ENCODE data around the gene PORCN. TPM values are rescaled to one million over a fixed set of nuclear protein-coding genes. Genes with fewer than 3 reads are reported as not detected.

The PORCN gene
- total and polyA plus RNA-seq, 8 donors: 2.9 to 8.5 (median 3.8) TPM

GRCh38 chrX:48478806-48479205 lies 30.0 kb upstream of the PORCN start:
- FAIRE-seq (no peak), DNase-seq (no peak), ATAC-seq (no peak)
- Histone ChIP-seq H3K27ac (no peak overlapping the region), H3K4me3 (no peak overlapping the region), H3K9me3 (no peaks in the 10 kb centered on the region), H3K36me3 (no peaks in the 10 kb centered on the region), H3K4me1 (no peaks in the 10 kb centered on the region), H3K27me3 (no peaks in the 10 kb centered on the region)
- 75 to 90% methylated on average over 5 of the region's 5 CpGs for WGBS, 2 donors
- no peak for TF ChIP-seq CTCF (IDR thresholded peaks at IDR 0.05)
- intact Hi-C loops (cut with DNase I): no loop called here

- DNase-seq: no peak
- H3K36me3 ChIP-seq: no peaks in the 10 kb centered on the region
- no peak overlapping the region for H3K27ac ChIP-seq
- TF ChIP-seq CTCF (IDR thresholded peaks at IDR 0.05): no peak
- no peaks in the 10 kb centered on the region for H3K27me3 ChIP-seq
- no peak for FAIRE-seq
- no peaks in the 10 kb centered on the region for H3K9me3 ChIP-seq
- no peak for ATAC-seq
- WGBS, 2 donors: 74 to 86% methylated on average over 3 of the region's 3 CpGs
- H3K4me1 ChIP-seq: no peaks in the 10 kb centered on the region
- no peak overlapping the region for H3K4me3 ChIP-seq
- intact Hi-C loops (cut with DNase I): no loop called here
Measured at GRCh38 chrX:48480142-48480541, 28.6 kb upstream of the PORCN start.

GRCh38 chrX:48480583-48480982 lies 28.2 kb upstream of the PORCN start:
- no peak for TF ChIP-seq CTCF (IDR thresholded peaks at IDR 0.05)
- no peak for FAIRE-seq
- intact Hi-C loops (cut with DNase I): no loop called here

DNA sequence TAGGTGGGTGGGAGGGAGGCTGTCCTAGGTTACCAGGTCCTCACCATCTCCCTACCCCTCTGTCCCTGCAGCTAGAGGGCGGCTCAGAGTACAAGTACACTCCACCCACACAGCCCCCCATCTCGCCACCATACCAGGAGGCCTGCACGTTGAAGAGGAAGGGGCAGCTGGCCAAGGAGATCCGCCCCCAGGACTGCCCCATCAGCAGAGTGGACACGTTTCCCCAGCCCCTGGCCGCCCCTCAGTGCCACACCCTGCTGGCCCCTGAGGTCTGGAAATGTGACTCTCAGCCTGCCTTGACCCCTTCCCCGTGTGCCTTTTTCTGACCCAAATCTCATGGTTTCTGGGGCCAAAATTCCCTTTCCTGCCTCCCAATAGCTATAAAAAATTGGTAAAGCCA lies 26.3 kb upstream of the PORCN start:
- no peak for DNase-seq
- no peak for TF ChIP-seq CTCF (IDR thresholded peaks at IDR 0.05)
- FAIRE-seq: no peak
- intact Hi-C loops (cut with DNase I): no loop called here
- Histone ChIP-seq H3K4me1 (no peaks in the 10 kb centered on the region), H3K9me3 (no peaks in the 10 kb centered on the region), H3K27ac (no peak overlapping the region), H3K4me3 (no peak overlapping the region), H3K27me3 (no peaks in the 10 kb centered on the region), H3K36me3 (no peaks in the 10 kb centered on the region)
- no peak for ATAC-seq
- 60 to 84% methylated on average over 7 of the region's 7 CpGs for WGBS, 2 donors

More at GRCh38 chrX:48480583-48480982, 28.2 kb upstream of the PORCN start:
- Histone ChIP-seq H3K27ac (no peak overlapping the region), H3K36me3 (no peaks in the 10 kb centered on the region), H3K4me3 (no peak overlapping the region), H3K9me3 (no peaks in the 10 kb centered on the region), H3K27me3 (no peaks in the 10 kb centered on the region), H3K4me1 (no peaks in the 10 kb centered on the region)
- no peak for ATAC-seq
- DNase-seq: no peak
- 71 to 88% methylated on average over 3 of the region's 3 CpGs for WGBS, 2 donors

GRCh38 chrX:48487362-48487798 lies 21.4 kb upstream of the PORCN start:
- no peak overlapping the region for H3K27ac ChIP-seq
- no peak overlapping the region for H3K4me3 ChIP-seq
- TF ChIP-seq CTCF (IDR thresholded peaks at IDR 0.05): no peak
- H3K36me3 ChIP-seq: no peaks in the 10 kb centered on the region
- FAIRE-seq: no peak
- no peak for DNase-seq
- no peaks in the 10 kb centered on the region for H3K9me3 ChIP-seq
- WGBS, 2 donors: 78 to 84% methylated on average over 10 of the region's 10 CpGs
- ATAC-seq: peak in 1 of 4 donors; percentile 49
- no peaks in the 10 kb centered on the region for H3K27me3 ChIP-seq
- intact Hi-C loops (cut with DNase I): no loop called here
- no peaks in the 10 kb centered on the region for H3K4me1 ChIP-seq
